Fibroblast of gingiva (primary cell): ENCODE data around the gene IQCM.

ENCODE experiments used
- DNase-seq: peaks from one replicate; pipeline ENCODE4 v3.0.0-alpha.2; 2011; ENCODE audit warnings: low read depth

IQCM gene

GRCh38 chr4:149709640-149710039 is 106.0 kb downstream of the IQCM start:
- DNase-seq: no peak

GRCh38 chr4:149708513-149709130 is 107.0 kb downstream of the IQCM start:
- no peak for DNase-seq

- no peak for DNase-seq
Measured at GRCh38 chr4:149707862-149708261, 107.8 kb downstream of the IQCM start.

- DNase-seq: no peak
Measured at GRCh38 chr4:149706942-149707341, 108.7 kb downstream of the IQCM start.

- DNase-seq: no peak
Measured at GRCh38 chr4:149702414-149703293, 113.0 kb downstream of the IQCM start.

GRCh38 chr4:149701435-149702156 is 114.0 kb downstream of the IQCM start:
- DNase-seq: no peak

- no peak for DNase-seq
Measured at GRCh38 chr4:149700272-149700671, 115.4 kb downstream of the IQCM start.

GRCh38 chr4:149699642-149700041 is 116.0 kb downstream of the IQCM start:
- DNase-seq: no peak

- DNase-seq: no peak
Measured at GRCh38 chr4:149690726-149691125, 124.9 kb downstream of the IQCM start.

- no peak for DNase-seq
Measured at GRCh38 chr4:149684516-149684915, 131.1 kb downstream of the IQCM start.

- no peak for DNase-seq
Measured at GRCh38 chr4:149676076-149676475, 139.6 kb downstream of the IQCM start.

GRCh38 chr4:149645790-149646189 is 169.9 kb downstream of the IQCM start:
- DNase-seq: no peak

- DNase-seq: peak; percentile 39
Measured at GRCh38 chr4:149638073-149638472, 177.6 kb downstream of the IQCM start.

- DNase-seq: no peak
Measured at GRCh38 chr4:149634368-149634767, 181.3 kb downstream of the IQCM start.

- DNase-seq: no peak
Measured at GRCh38 chr4:149631629-149632028, 184.0 kb downstream of the IQCM start.

- peak; percentile 65 for DNase-seq
Measured at GRCh38 chr4:149630064-149630463, 185.6 kb downstream of the IQCM start.

GRCh38 chr4:149605601-149606378 is 209.9 kb downstream of the IQCM start:
- DNase-seq: no peak

- no peak for DNase-seq
Measured at GRCh38 chr4:149604827-149605226, 210.8 kb downstream of the IQCM start.

- no peak for DNase-seq
Measured at GRCh38 chr4:149595500-149595899, 220.1 kb downstream of the IQCM start.

GRCh38 chr4:149589826-149590225 is 225.8 kb downstream of the IQCM start:
- peak; percentile 42 for DNase-seq

GRCh38 chr4:149584722-149585121 is 230.9 kb downstream of the IQCM start:
- DNase-seq: no peak

GRCh38 chr4:149574971-149575370 is 240.7 kb downstream of the IQCM start:
- DNase-seq: no peak
